ENCODE data around the gene PDE4B. TPM values are rescaled to one million over a fixed set of nuclear protein-coding genes. Genes with fewer than 3 reads are reported as not detected.

The PDE4B gene
- total RNA-seq, 2 donors from 2014 or later: 4.3 to 18.0 TPM

DNA sequence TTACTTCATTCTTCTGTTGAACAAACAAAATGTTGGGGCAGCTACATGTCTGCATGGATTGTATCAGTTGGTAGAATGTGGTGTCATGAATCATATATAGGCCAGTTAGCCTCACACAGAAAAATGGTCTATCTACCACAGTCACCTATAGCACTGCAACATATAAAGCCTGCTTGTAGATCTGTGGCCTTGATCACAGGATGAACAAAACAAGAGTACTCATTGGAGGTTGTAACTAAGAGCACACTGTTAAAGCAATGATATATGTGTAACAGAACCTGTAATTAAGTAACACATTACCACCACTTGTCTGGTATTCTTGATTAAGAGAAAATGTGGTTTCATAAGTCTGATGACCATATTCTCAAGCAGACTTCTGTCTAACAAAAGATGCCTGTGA is 573.9 kb downstream of the PDE4B start:
- TF ChIP-seq, protein P1, sequence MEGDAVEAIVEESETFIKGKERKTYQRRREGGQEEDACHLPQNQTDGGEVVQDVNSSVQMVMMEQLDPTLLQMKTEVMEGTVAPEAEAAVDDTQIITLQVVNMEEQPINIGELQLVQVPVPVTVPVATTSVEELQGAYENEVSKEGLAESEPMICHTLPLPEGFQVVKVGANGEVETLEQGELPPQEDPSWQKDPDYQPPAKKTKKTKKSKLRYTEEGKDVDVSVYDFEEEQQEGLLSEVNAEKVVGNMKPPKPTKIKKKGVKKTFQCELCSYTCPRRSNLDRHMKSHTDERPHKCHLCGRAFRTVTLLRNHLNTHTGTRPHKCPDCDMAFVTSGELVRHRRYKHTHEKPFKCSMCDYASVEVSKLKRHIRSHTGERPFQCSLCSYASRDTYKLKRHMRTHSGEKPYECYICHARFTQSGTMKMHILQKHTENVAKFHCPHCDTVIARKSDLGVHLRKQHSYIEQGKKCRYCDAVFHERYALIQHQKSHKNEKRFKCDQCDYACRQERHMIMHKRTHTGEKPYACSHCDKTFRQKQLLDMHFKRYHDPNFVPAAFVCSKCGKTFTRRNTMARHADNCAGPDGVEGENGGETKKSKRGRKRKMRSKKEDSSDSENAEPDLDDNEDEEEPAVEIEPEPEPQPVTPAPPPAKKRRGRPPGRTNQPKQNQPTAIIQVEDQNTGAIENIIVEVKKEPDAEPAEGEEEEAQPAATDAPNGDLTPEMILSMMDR (conservative IDR thresholded peaks at IDR 0.05): no peak
- Mint-ChIP-seq H3K4me3 (no peak overlapping the region), H3K36me3 (ENCODE audit: low read depth) (peaks cover 57% of the 10 kb centered on the region), H3K9me3 (no peaks in the 10 kb centered on the region), H3K27me3 (ENCODE audit: insufficient read depth) (no peaks in the 10 kb centered on the region), H3K27ac (no peak overlapping the region), H3K4me1 (peaks cover 2% of the 10 kb centered on the region)
- DNase-seq: no peak
- H3K27ac ChIP-seq (ENCODE audit: low read depth, low read length): no peak overlapping the region
- H3K36me3 ChIP-seq (ENCODE audit: control insufficient read depth, insufficient read depth, low read length): peaks cover 74% of the 10 kb centered on the region
- no peaks in the 10 kb centered on the region for H3K4me1 ChIP-seq (ENCODE audit: control insufficient read depth, insufficient read depth, low read length)
- no peaks in the 10 kb centered on the region for H3K9me3 ChIP-seq (ENCODE audit: control insufficient read depth, low read length)
- H3K9ac ChIP-seq (ENCODE audit: extremely low read depth, low read length, poor library complexity, severe bottlenecking): no peak overlapping the region
- H3K4me3 ChIP-seq (ENCODE audit: low read length): no peak overlapping the region
- no peaks in the 10 kb centered on the region for H3K27me3 ChIP-seq (ENCODE audit: control insufficient read depth, insufficient read depth, low read length, poor library complexity, severe bottlenecking)

DNA sequence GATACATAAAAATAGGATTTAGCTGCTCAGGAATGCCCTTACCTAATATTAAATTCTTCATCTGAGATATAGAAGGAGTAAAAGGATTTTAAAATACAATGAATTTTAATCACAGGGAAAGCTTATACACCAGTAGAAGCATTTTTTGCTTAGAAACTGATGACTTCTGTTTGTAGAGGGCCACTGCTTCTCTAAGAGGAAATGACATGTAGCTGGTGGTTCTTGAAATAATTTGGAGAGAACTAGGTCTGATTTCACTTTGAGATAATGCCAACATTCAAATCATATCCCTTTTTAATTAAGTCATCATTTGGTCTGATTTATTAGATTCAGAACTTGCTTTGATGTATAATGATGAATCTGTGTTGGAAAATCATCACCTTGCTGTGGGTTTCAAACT is 574.7 kb downstream of the PDE4B start:
- H3K4me1 Mint-ChIP-seq: peaks cover 2% of the 10 kb centered on the region
- H3K36me3 ChIP-seq (ENCODE audit: control insufficient read depth, insufficient read depth, low read length): peaks cover 75% of the 10 kb centered on the region
- no peak overlapping the region for H3K27ac ChIP-seq (ENCODE audit: low read depth, low read length)
- TF ChIP-seq, protein P1 (conservative IDR thresholded peaks at IDR 0.05): no peak
- no peaks in the 10 kb centered on the region for H3K27me3 ChIP-seq (ENCODE audit: control insufficient read depth, insufficient read depth, low read length, poor library complexity, severe bottlenecking)
- no peak for DNase-seq
- H3K27me3 Mint-ChIP-seq (ENCODE audit: insufficient read depth): no peaks in the 10 kb centered on the region
- peaks cover 57% of the 10 kb centered on the region for H3K36me3 Mint-ChIP-seq (ENCODE audit: low read depth)
- no peaks in the 10 kb centered on the region for H3K9me3 ChIP-seq (ENCODE audit: control insufficient read depth, low read length)
- H3K4me3 ChIP-seq (ENCODE audit: low read length): no peak overlapping the region
- H3K9me3 Mint-ChIP-seq: no peaks in the 10 kb centered on the region
- no peak overlapping the region for H3K4me3 Mint-ChIP-seq
- no peaks in the 10 kb centered on the region for H3K4me1 ChIP-seq (ENCODE audit: control insufficient read depth, insufficient read depth, low read length)
- no peak overlapping the region for H3K27ac Mint-ChIP-seq
- no peak overlapping the region for H3K9ac ChIP-seq (ENCODE audit: extremely low read depth, low read length, poor library complexity, severe bottlenecking)

GRCh38 chr1:66368261-66368660 is 575.6 kb downstream of the PDE4B start:
- Mint-ChIP-seq H3K36me3 (ENCODE audit: low read depth) (peaks cover 57% of the 10 kb centered on the region), H3K9me3 (no peaks in the 10 kb centered on the region), H3K27me3 (ENCODE audit: insufficient read depth) (no peaks in the 10 kb centered on the region), H3K4me1 (peaks cover 2% of the 10 kb centered on the region), H3K4me3 (no peak overlapping the region), H3K27ac (no peak overlapping the region)
- Histone ChIP-seq H3K9me3 (ENCODE audit: control insufficient read depth, low read length) (no peaks in the 10 kb centered on the region), H3K9ac (ENCODE audit: extremely low read depth, low read length, poor library complexity, severe bottlenecking) (no peak overlapping the region), H3K4me3 (ENCODE audit: low read length) (no peak overlapping the region), H3K27me3 (ENCODE audit: control insufficient read depth, insufficient read depth, low read length, poor library complexity, severe bottlenecking) (no peaks in the 10 kb centered on the region), H3K27ac (ENCODE audit: low read depth, low read length) (no peak overlapping the region), H3K4me1 (ENCODE audit: control insufficient read depth, insufficient read depth, low read length) (no peaks in the 10 kb centered on the region), H3K36me3 (ENCODE audit: control insufficient read depth, insufficient read depth, low read length) (peaks cover 81% of the 10 kb centered on the region)
- WGBS, 2 experiments (ENCODE audit: insufficient coverage in 1 of 2, insufficient read length in 1 of 2): 95 to 96% methylated on average over 3 to 5 of the region's 5 CpGs
- no peak for DNase-seq
- TF ChIP-seq, protein P1 (conservative IDR thresholded peaks at IDR 0.05): no peak

Data from endodermal cell (in vitro differentiated cells).